ENCODE data around the gene GABRG3. TPM values are rescaled to one million over a fixed set of nuclear protein-coding genes. Genes with fewer than 3 reads are reported as not detected.

GABRG3 gene
- total and polyA plus RNA-seq, 2 of the 4 experiments (the other 2 are of a cell fraction): not detected

DNA sequence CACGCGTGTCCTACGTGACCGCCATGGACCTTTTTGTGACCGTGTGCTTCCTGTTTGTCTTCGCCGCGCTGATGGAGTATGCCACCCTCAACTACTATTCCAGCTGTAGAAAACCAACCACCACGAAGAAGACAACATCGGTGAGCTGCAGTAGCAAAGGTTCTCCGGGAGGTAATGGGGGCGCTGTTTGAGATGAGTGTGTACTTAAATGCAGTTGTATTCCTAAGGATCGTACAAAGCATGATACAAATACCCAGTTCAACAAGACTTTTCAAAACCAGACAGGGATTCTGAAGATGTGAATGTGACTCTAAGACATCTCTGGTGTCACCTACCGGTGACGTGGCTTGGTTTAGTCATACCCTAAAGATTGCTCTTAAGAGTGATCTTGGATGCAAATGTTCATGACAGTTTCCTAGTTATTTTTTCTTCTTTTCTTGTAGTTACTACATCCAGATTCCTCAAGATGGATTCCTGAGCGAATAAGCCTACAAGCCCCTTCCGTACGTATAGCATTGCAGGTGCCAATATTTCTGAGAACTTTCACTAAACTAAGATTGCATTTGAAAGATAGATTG lies 556.6 kb downstream of the GABRG3 start:
- Histone ChIP-seq H3K14ac (replicated peaks; ENCODE audit: low read depth, low read length) (no peak overlapping the region), H3K9ac (ENCODE audit: low read depth, low read length) (no peak overlapping the region), H3K4ac (ENCODE audit: low read depth, low read length) (no peak overlapping the region), H3K4me1 (ENCODE audit: control insufficient read depth, insufficient read depth, low read length) (no peaks in the 10 kb centered on the region), H2AK5ac (ENCODE audit: low read depth, low read length) (no peak overlapping the region), H2BK15ac (ENCODE audit: low read depth, low read length) (no peak overlapping the region), H3K56ac (ENCODE audit: extremely low read depth, insufficient read depth, low read length) (no peak overlapping the region), H3K9me1 (ENCODE audit: insufficient read depth, low read length) (no peaks in the 10 kb centered on the region), H4K91ac (ENCODE audit: insufficient read depth, low read depth, low read length) (no peak overlapping the region), H3K9me3 (ENCODE audit: control insufficient read depth, insufficient read depth, low read length) (peaks cover 19% of the 10 kb centered on the region), H3K27me3 (ENCODE audit: control insufficient read depth, insufficient read depth, low read length) (no peaks in the 10 kb centered on the region), H4K5ac (ENCODE audit: low read depth, low read length) (no peak overlapping the region), H2BK20ac (ENCODE audit: low read depth, low read length) (no peak overlapping the region), H3K27ac (ENCODE audit: insufficient read depth, low read length) (no peak overlapping the region), H3K23ac (ENCODE audit: low read depth, low read length) (no peak overlapping the region), H3K18ac (ENCODE audit: low read depth, low read length) (no peak overlapping the region), H2BK120ac (ENCODE audit: low read depth, low read length) (no peak overlapping the region), H2AK9ac (replicated peaks; ENCODE audit: low read depth, low read length, poor library complexity) (no peak overlapping the region), H3K4me3 (ENCODE audit: insufficient read depth, low read depth, low read length) (no peak overlapping the region), H3K79me1 (ENCODE audit: low read depth in 1 of 2, low read length in 2 of 2) (no peaks in the 10 kb centered on the region), H3K4me2 (ENCODE audit: low read depth, low read length) (no peak overlapping the region), H4K8ac (ENCODE audit: low read depth in 2 of 2, low read length in 2 of 2) (no peak overlapping the region), H2AFZ (replicated peaks; ENCODE audit: low read length, poor library complexity) (peak overlapping the region; percentile 49), H3K36me3 (ENCODE audit: control insufficient read depth, insufficient read depth, low read length) (no peaks in the 10 kb centered on the region), H2BK5ac (ENCODE audit: low read depth, low read length, poor library complexity, severe bottlenecking) (no peak overlapping the region), H4K20me1 (ENCODE audit: insufficient read depth, low read length) (no peaks in the 10 kb centered on the region)
- DNase-seq (no peak), ATAC-seq (ENCODE audit: low read depth) (no peak)
- WGBS, 2 experiments (ENCODE audit: extremely low coverage in 2 of 2, insufficient read length in 1 of 2): no CpG with 5 or more reads among the region's 18 CpGs
- CTCF ChIA-PET: no interaction called here
- POLR2A ChIA-PET (ENCODE audit: unreplicated experiment): no interaction called here
- intact Hi-C loops (cut with micrococcal nuclease): no loop called here
- no peak for TF ChIP-seq MXI1 (IDR thresholded peaks at IDR 0.05; ENCODE audit: borderline replicate concordance, low read depth, low read length)
- in situ Hi-C loops (cut with MboI; ENCODE audit: low sequenced_read_pairs): no loop called here
- dilution Hi-C loops (cut with HindIII; ENCODE audit: low sequenced_read_pairs, unreplicated experiment): no loop called here
- no TSS peak for BruUV-seq (replicated peaks)

All from IMR-90 (cell line).